Sigmoid colon (tissue), 7 donors: ENCODE results near the gene TMEM63C. TPM values are rescaled to one million over a fixed set of nuclear protein-coding genes. Genes with fewer than 3 reads are reported as not detected.

Source experiments
- DNase-seq: peaks from one replicate; pipeline ENCODE4 v3.0.0-alpha.2; 2019
- H3K27ac ChIP-seq, 4 donors: fragments of 200-600 bp; sonication (generic); one replicate each; pipeline ENCODE4 v1.5.1; 2016 to 2019; ENCODE audit warnings: mild to moderate bottlenecking in 1 of 4
- H3K27me3 ChIP-seq, 3 donors: fragments of 200-600 bp; sonication (generic); one replicate each; pipeline ENCODE4 v1.5.1; 2019; ENCODE audit warnings: mild to moderate bottlenecking in 1 of 3
- H3K36me3 ChIP-seq, 4 donors: fragments of 200-600 bp; sonication (generic); one replicate each; pipeline ENCODE4 v1.5.1; 2016 to 2019
- H3K4me1 ChIP-seq, 4 donors: fragments of 200-600 bp; sonication (generic); one replicate each; pipeline ENCODE4 v1.5.1; 2017 to 2019
- H3K4me3 ChIP-seq, 4 donors: fragments of 200-600 bp; sonication (generic); one replicate each; pipeline ENCODE4 v1.5.1; 2017 to 2019; ENCODE audit warnings: mild to moderate bottlenecking in 2 of 4, moderate library complexity in 1 of 4
- H3K9me3 ChIP-seq, 4 donors: fragments of 200-600 bp in 3 of 4; sonication (generic) in 3 of 4; one replicate each; pipeline versions ENCODE4 v1.5.1 to v1.6.1; 2013 to 2019
- CTCF ChIP-seq, 4 experiments: fragments of 450-650 bp in 3 of 4; fragments of 200-600 bp in 1 of 4; IDR thresholded peaks; one replicate each; pipeline ENCODE4 v1.5.1; 2016 to 2019; ENCODE audit warnings: antibody characterized with exemption in 4 of 4, mild to moderate bottlenecking in 3 of 4, moderate library complexity in 2 of 4
- EP300 ChIP-seq, 4 donors: sonication (generic); formaldehyde crosslinking; IDR thresholded peaks; one replicate each; pipeline ENCODE4 v1.6.1; 2017; ENCODE audit warnings: antibody characterized with exemption in 4 of 4
- POLR2A ChIP-seq, 2 donors: fragments of 450-650 bp; IDR thresholded peaks; one replicate each; pipeline ENCODE4 v1.6.1; 2016; ENCODE audit warnings: antibody characterized with exemption in 2 of 2, mild to moderate bottlenecking in 2 of 2, moderate library complexity in 2 of 2
- POLR2AphosphoS5 ChIP-seq, 4 donors: sonication (generic); formaldehyde crosslinking; IDR thresholded peaks; one replicate each; pipeline ENCODE4 v1.6.1; 2017; ENCODE audit warnings: antibody characterized with exemption in 4 of 4
- WGBS, 2 donors: extraction: QIAGEN DNeasy Blood & Tissue Kit; methylation state at CpG; one replicate each; pipeline ENCODE4 v1.1.7; 2013; 5-methylcytosine and 5-hydroxymethylcytosine counted together
- intact Hi-C: fragments of 100-400 bp; cut with DNase I; formaldehyde crosslinking; loops from one replicate; pipeline ENCODE4 v1.15.1; 2023
- polyA plus RNA-seq, 3 donors: library from polyadenylated mRNA; stranded (reverse); fragments of 200-250 nt; gene quantifications; one replicate each; pipeline ENCODE4 v1.2.3, GENCODE V29; 2013
- total RNA-seq, 4 donors: library from RNA; depleted of rRNA; stranded (reverse); fragments of >200 nt; gene quantifications; one replicate each; pipeline ENCODE4 v1.1.0, GENCODE V29; 2016
- donor health status: healthy with polysubstance abuse.
- donor health status: Bipolar disorder and iron deficiency.
- donor health status: healthy.

The TMEM63C gene
- total and polyA plus RNA-seq, 7 donors, result 0.28 to 6.5 (median 1.8) TPM

- Histone ChIP-seq H3K9me3 (no peaks in the 10 kb centered on the region), H3K4me1 (peaks cover 0 to 6% (median 2%) of the 10 kb centered on the region in 4 donors), H3K27me3 (no peaks in the 10 kb centered on the region), H3K4me3 (no peak overlapping the region), H3K36me3 (peaks cover 8 to 69% (median 14%) of the 10 kb centered on the region in 4 donors), H3K27ac (no peak overlapping the region)
- TF ChIP-seq POLR2AphosphoS5 (IDR thresholded peaks at IDR 0.05) (no peak), EP300 (IDR thresholded peaks at IDR 0.05) (no peak), CTCF (IDR thresholded peaks at IDR 0.05) (no peak), POLR2A (IDR thresholded peaks at IDR 0.05) (no peak)
- intact Hi-C loops, result no loop called here
- no peak for DNase-seq
- WGBS, 2 donors, result 92 to 94% methylated on average over 8 of the region's 8 CpGs
These were observed 115.3 kb downstream of the TMEM63C start for GRCh38 chr14:77296906-77297305.

GRCh38 chr14:77299771-77300170 lies 118.2 kb downstream of the TMEM63C start:
- no peak overlapping the region for H3K27ac ChIP-seq
- H3K4me3 ChIP-seq, result no peak overlapping the region
- no peaks in the 10 kb centered on the region for H3K27me3 ChIP-seq
- intact Hi-C loops, result loop anchor here (2.0 kb wide), 1 partner anchor 17 kb away; no protein-coding TSS in a partner anchor
- peaks cover 8 to 76% (median 12%) of the 10 kb centered on the region in 4 donors for H3K36me3 ChIP-seq
- no peak for DNase-seq
- 14 to 66% methylated on average over 4 of the region's 4 CpGs for WGBS, 2 donors
- H3K9me3 ChIP-seq, result no peaks in the 10 kb centered on the region
- TF ChIP-seq EP300 (IDR thresholded peaks at IDR 0.05) (no peak), CTCF (IDR thresholded peaks at IDR 0.05) (no peak), POLR2AphosphoS5 (IDR thresholded peaks at IDR 0.05) (no peak), POLR2A (IDR thresholded peaks at IDR 0.05) (no peak)
- H3K4me1 ChIP-seq, result peaks cover 0 to 15% (median 2%) of the 10 kb centered on the region in 4 donors

- Histone ChIP-seq H3K27me3 (no peaks in the 10 kb centered on the region), H3K4me3 (no peak overlapping the region), H3K4me1 (peaks cover 0 to 24% (median 3%) of the 10 kb centered on the region in 4 donors), H3K27ac (no peak overlapping the region), H3K9me3 (no peaks in the 10 kb centered on the region), H3K36me3 (peaks cover 6 to 82% (median 13%) of the 10 kb centered on the region in 4 donors)
- no peak for TF ChIP-seq EP300 (IDR thresholded peaks at IDR 0.05)
- TF ChIP-seq CTCF (IDR thresholded peaks at IDR 0.05), result peak; percentile 40 to 72 (median 61)
- no peak for TF ChIP-seq POLR2A (IDR thresholded peaks at IDR 0.05)
- DNase-seq, result peak; percentile 83
- intact Hi-C loops, result loop anchor here (2.0 kb wide), 1 partner anchor 16 kb away; no protein-coding TSS in a partner anchor
- 41 to 52% methylated on average over 10 of the region's 10 CpGs for WGBS, 2 donors
These were observed 119.5 kb downstream of the TMEM63C start for GRCh38 chr14:77301103-77301502.

GRCh38 chr14:77302926-77303325 lies 121.3 kb downstream of the TMEM63C start:
- TF ChIP-seq EP300 (IDR thresholded peaks at IDR 0.05) (no peak), CTCF (IDR thresholded peaks at IDR 0.05) (no peak), POLR2AphosphoS5 (IDR thresholded peaks at IDR 0.05) (no peak), POLR2A (IDR thresholded peaks at IDR 0.05) (no peak)
- H3K36me3 ChIP-seq, result peaks cover 4 to 64% (median 9%) of the 10 kb centered on the region in 4 donors
- no peak overlapping the region for H3K4me3 ChIP-seq
- peaks cover 0 to 42% (median 19%) of the 10 kb centered on the region in 4 donors for H3K4me1 ChIP-seq
- intact Hi-C loops, result no loop called here
- H3K27me3 ChIP-seq, result no peaks in the 10 kb centered on the region
- peak overlapping the region in 1 of 4 donors; percentile 52 for H3K27ac ChIP-seq
- H3K9me3 ChIP-seq, result no peaks in the 10 kb centered on the region
- 88 to 91% methylated on average over 5 of the region's 5 CpGs for WGBS, 2 donors
- DNase-seq, result no peak
